Measurements from ENCODE around the gene STC2.
"Not testable (repeated sequence)": the region's sequence is repeated elsewhere in the genome, so short reads cannot be mapped to it uniquely, and the experiment has no call there.

The STC2 gene, protein sequence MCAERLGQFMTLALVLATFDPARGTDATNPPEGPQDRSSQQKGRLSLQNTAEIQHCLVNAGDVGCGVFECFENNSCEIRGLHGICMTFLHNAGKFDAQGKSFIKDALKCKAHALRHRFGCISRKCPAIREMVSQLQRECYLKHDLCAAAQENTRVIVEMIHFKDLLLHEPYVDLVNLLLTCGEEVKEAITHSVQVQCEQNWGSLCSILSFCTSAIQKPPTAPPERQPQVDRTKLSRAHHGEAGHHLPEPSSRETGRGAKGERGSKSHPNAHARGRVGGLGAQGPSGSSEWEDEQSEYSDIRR

DNA sequence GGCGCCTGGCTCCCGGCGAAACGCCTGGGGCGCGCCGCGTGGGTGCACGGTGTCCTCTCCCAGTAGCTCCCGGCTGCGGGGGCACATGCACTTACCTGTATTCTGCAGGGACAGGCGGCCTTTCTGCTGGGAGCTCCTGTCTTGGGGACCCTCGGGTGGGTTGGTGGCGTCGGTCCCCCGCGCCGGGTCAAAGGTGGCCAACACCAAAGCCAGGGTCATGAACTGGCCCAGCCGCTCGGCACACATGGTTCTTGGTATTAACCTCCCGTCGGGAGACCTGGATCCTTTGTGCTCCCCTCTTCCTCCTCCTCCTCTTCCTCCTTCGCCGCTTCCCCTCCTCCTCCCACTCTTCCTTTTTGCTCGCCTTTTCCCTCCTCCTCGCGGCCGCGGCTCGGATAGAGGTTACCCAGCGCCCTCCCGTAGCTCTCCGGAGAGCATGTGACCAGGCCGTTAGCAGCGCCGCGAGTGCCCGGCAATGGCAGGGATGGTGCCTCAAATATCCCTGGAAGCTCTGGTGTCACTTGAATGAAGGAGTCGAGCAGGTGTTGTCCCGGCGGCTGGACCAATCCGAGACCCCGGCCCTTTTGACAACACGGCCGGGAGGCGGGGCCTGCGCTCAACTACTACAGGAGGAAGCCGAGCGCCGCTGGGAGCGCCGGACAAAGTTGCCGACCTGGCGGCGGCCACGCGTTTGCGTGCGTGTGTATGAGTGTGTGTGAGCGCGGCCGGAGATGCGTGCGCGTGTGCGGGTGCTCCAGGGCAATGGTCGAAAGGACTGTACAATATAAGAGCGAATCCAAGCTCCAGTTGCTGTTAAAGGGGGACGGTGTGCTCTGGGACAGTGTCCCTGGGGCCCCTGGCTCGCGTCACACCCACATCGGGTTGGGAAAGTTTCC, at the start of gene STC2:
Gene STC2, minus strand, starts transcription at position 467 of the 896 bp plus-strand sequence. Its CDS starts 221 bp downstream, at position 246.
- DNase-seq: peak; percentile 59

GRCh38 chr5:173371400-173371799, 43.2 kb upstream of the STC2 start:
- no peak for DNase-seq

- DNase-seq: not testable (repeated sequence)
Observed at GRCh38 chr5:173363406-173363805, 35.2 kb upstream of the STC2 start.

DNA sequence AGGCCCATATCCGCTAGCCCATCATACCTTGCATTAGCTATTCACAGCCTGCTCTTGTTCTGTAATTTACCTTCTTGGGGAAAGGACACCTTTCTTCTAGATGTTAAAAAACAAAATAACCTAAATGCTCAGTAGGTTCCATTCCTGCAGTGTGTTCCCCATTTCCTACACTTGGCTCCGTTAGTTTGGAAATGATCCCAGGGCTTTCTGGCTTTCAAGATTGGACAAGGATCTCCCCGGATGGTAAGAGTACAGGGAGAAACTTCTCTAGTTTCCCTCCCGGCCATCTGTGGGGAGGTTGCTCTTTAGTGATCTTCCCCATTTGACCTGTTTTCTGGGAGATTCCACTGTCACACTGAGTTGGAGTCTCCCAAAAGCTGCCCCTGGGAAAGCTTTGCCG, 27.3 kb upstream of the STC2 start:
- DNase-seq: no peak

DNA sequence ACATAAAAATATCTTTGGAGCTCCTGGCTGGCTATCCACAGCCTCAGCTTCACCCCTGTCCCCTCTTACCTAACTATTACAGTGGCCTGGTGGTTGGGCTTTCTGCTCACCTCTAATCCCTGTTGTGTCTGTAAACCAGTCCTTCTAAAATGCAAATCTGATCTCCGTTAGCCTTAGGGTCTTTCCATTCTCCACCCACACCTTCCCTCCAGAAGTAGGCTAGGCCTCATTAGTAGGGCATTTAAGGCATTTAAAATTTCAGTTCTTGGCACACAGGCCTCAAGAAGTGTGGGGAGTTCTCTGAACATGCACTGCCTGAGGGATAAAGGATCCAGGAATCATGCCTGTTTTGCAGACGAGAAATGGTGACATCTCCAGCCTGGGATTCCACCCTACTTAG, 26.4 kb upstream of the STC2 start:
- no peak for DNase-seq

DNA sequence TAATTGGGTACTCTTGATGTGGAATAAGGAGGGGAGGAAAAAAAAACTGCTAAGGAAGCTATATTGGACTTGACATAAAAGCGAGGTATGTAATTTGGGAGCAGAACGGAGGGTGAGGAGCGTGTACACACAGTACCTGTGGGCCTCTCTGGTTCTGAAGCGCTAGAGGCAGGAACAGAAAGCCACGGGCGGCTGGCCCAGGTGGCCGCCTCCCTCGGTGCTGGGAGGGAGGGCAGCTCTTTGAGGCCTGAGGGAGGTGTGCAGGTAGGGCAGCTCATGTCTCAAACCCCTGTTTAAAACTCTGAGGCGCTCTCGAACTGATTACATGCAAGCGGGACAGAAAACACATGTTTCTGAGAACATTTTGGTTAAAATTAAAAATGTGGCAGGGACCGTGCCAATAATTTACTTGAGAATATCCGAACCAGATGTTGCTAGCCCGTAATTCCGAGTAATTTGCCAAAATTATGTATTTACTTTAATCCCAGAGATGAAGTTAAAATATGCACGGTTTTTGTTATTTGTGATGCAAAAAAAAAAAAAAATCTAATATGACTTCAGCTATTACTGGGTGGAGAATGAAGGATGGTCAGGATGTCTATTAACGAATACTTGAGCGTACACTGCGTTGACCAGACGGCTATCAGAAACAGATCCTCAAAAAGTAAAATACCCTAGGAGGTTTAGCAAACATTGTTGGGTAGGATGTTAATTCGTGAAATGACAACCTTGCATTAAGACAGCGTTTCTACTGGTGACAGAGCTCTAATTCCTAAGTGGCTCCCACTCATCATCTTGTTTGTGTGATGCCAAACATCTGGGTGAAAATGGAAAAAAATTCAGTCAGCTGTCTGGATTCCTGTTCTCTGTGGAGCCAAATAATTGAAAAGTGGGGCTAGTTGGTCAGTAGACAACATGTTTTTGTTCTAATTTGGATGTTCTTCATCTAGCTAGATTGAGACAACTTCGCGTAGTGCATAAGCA, 24.4 kb upstream of the STC2 start:
- DNase-seq: no peak

DNA sequence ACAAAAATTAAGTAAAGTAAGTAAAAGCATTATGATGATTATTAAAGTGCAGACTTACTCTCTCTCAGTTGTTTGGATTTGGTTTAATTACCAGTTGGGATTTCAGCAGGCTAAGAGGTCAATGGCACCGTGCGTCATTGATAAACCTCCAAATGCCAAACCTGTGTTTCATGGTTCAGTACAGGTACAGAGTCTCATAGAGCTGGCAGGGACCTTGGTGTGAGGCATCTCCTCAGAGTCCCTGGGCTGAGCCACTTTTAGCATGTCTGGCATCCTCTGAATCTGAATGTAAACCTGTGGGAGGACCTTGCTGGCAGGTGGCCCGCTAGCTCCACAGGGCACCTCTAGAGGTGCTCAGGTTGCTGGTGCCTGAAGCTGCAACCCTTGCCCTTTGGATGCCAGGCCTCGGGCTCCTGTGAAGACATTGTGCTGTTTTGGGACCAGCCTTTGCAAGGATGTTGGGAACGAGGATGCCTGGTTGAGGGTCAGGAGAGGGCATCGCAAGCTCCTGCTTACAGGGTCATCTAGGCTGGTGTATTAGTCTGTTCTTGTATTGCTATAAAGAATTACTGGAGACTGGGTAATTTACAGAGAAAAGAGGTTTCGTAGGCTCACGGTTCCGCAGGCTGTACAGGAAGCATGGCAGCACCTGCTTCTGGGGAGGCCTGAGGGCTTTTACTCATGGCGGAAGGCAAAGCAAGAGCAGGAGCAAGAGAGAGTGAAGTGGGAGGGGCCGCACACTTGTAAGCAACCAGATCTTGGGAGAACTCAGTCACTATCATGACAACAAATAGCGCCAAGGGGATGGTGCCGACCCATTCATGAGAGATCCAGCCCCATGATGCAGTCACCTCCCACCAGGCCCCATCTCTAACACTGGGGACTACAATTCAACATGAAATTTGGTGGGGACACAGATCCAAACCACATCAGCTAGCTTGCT, 14.9 kb upstream of the STC2 start:
- no peak for DNase-seq

- DNase-seq: no peak
Observed at GRCh38 chr5:173341961-173342430, 13.8 kb upstream of the STC2 start.

DNA sequence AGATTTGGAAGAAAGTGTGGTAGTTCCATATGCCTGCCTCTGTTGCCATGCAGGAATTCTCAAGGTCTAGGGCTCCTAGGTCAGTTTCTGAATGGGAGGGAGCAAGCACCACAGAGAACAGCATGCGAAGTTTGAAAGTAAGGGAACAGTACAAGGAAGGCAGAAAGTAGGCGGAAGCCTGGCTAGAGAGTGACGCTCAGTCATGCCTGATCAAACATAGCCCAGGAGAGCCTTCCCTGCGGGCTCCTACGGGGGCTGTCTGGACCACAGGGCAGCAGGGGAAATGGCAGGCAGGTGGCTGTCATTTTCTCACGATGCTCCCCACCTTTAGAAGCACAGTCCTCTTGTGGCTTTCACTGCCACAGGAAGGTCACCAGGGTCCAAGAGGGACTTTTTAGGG, 12.8 kb upstream of the STC2 start:
- DNase-seq: no peak

DNA sequence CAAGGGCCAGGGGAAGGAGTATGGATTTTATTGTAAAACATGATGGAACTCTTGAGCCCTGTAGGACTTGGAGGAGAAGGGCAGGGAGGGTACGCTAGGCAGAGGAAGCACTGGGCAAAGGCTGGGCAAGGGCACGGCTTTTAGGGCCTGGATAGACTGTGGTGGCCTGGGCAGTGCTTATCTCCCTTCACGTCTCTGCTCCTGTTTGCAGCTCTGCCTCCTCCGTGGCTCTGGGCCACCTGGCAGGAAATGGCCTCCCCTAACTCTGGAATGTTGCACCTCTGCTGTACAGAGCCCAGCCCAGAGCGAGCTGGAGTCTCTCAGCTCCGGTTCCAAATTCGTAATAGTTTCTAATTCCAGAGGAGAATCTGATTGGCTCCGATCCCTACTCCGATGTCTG, 12.2 kb upstream of the STC2 start:
- no peak for DNase-seq

GRCh38 chr5:173339286-173339685, 11.1 kb upstream of the STC2 start:
- DNase-seq: no peak

DNA sequence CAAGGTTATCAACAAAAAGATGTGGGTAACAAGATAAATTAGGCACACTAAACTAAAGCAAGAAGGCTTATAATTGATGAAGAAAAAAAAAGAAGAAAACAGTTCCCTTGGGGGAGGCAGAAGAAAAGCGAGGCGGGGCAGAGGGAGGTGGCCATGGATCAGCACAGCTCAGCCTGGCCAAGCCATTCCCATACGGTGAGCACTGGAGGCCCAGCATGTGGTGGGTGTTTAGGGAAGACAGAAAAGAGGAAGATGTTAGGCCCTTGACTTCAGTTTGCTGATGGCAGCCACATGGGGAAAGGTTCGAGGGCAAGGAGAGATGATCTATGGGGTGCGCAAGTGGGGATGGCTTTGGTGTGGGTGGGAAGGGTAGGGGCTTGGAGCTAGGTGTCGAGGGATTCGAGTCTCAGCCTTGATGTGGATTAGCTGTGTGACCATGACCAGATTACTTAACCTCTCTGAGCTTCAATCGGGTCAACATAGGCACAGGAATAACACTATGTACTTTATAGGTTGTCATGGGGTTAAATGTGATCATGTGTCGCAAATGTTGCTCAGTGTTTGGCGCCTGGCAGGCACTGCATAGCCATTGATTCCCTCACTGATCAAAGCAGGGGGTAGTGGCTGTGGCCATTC, 10.3 kb upstream of the STC2 start:
- DNase-seq: no peak

DNA sequence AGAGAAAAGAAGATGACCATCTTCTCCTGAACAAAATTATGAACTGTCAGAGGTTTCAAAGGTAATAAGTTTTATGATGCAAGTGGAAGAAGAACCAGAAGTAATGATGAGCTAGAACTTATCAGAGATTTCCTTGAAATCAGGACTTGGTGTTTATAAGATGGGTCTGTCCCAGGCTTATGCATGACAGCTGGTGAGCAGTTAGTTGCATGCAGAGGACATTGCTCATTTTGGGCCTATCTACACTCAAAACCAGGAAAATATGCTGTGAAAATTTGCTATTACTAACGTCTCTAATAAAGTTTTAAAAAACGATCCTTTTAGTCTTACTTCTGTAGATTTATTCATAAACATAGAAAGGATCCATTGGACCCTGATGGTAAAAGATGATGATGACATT, 6.6 kb upstream of the STC2 start:
- DNase-seq: no peak

DNA sequence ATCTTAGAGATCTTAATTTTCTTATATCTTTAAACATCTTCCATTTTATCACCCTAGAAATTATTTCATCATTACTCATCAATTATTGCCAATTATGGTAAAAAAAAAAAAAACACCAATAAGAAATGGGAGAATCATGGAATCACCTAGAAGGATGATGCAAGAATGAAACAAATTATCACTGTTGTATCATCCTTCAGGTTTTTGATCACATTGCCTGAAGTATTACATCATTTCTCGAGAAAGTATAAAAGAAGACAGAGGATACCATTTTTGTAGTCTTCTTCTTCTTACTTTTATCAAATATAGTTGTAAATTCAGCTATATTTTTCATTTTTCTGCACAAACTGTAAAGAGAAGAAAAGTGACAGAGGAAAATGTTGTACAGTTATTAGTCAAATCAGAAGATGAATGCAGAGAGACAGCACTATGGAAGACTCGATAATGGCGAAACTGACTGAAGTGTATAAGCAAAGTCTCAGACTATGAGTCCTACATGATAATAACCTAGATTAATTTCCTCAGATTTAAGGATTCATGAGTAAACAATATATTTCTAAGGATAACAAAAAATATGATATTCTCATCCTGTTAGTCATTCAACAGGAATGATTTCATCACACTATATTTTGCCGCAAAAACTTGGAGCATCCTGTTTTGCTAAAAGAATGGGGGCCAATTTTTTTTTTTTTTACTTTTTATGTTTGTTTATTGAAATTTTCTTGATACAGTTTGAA, 5.9 kb upstream of the STC2 start:
- no peak for DNase-seq

GRCh38 chr5:173331956-173332479, 3.8 kb upstream of the STC2 start:
- DNase-seq: peak; percentile 14

DNA sequence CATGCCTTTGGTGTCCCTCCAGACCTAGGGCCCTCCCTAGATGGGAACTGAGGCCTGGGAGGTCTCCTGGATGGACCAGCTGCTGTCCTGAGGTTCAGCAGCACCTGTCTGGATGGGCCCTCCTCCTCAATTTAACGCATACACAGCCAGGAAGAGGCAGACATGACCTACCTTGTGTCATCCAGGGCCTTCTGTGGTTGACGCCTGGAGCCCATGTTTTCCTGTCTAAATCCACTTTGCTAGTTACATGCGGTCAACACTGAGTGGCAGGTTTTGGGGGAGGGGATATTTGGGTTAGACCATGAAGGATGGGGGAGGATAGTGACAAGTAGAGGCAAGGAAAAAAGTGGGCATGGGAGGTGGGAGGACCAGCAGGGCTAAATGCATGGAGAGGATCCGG, 3.1 kb upstream of the STC2 start:
- no peak for DNase-seq

- DNase-seq: no peak
Observed at GRCh38 chr5:173330338-173331206, 2.4 kb upstream of the STC2 start.

- DNase-seq: no peak
Observed at GRCh38 chr5:173329491-173330337, 1.5 kb upstream of the STC2 start.
